CD14-positive monocyte (primary cell): ENCODE measurements around the gene KRTAP5-6. TPM values are rescaled to one million over a fixed set of nuclear protein-coding genes. Genes with fewer than 3 reads are reported as not detected.

Source experiments
- DNase-seq, 3 donors: peaks; one replicate each; pipeline ENCODE4 v3.0.0-alpha.2; 2011 to 2022
- H2AFZ ChIP-seq: 2 replicates; pipeline ENCODE4 v1.6.0; 2012; ENCODE audit warnings: mild to moderate bottlenecking, low read depth, low read length, inconsistent platforms; ENCODE audit not compliant: insufficient read depth, poor library complexity, severe bottlenecking
- H3K27ac ChIP-seq, 2 donors: 1 replicate in 1 of 2; 2 replicates in 1 of 2; pipeline ENCODE4 v1.5.1; 2012 to 2013; ENCODE audit warnings: low read length in 2 of 2, control low read depth in 1 of 2, inconsistent platforms in 1 of 2, low read depth in 1 of 2, mild to moderate bottlenecking in 1 of 2
- H3K27me3 ChIP-seq, 2 donors: one replicate each; pipeline versions ENCODE4 v1.6.0 to v1.6.1; 2011 to 2013; ENCODE audit warnings: low read length in 2 of 2; ENCODE audit not compliant: control insufficient read depth in 2 of 2, insufficient read depth in 2 of 2
- H3K36me3 ChIP-seq, 2 donors: replicated peaks in 1 of 2; 1 replicate in 1 of 2; 2 replicates in 1 of 2; pipeline versions ENCODE4 v1.5.1 to v1.6.1; 2012 to 2013; ENCODE audit warnings: low read length in 2 of 2, control low read depth in 1 of 2, inconsistent platforms in 1 of 2, mild to moderate bottlenecking in 1 of 2; ENCODE audit not compliant: insufficient read depth in 2 of 2, control insufficient read depth in 1 of 2
- H3K4me1 ChIP-seq, 2 donors: 1 replicate in 1 of 2; 2 replicates in 1 of 2; pipeline versions ENCODE4 v1.5.1 to v1.6.1; 2012 to 2013; ENCODE audit warnings: low read length in 2 of 2, control low read depth in 1 of 2, inconsistent platforms in 1 of 2, mild to moderate bottlenecking in 1 of 2, moderate library complexity in 1 of 2; ENCODE audit not compliant: insufficient read depth in 2 of 2, control insufficient read depth in 1 of 2
- H3K4me2 ChIP-seq: replicated peaks from 2 replicates; pipeline ENCODE3; 2012; ENCODE audit warnings: low read length, moderate library complexity, mild to moderate bottlenecking; ENCODE audit not compliant: poor library complexity, severe bottlenecking; ENCODE audit errors: extremely low read depth
- H3K4me3 ChIP-seq, 3 experiments: fragments of 200-600 bp in 1 of 3; sonication (generic) in 1 of 3; replicated peaks in 1 of 3; 1 replicate in 2 of 3; 2 replicates in 1 of 3; pipeline ENCODE4 v1.5.1; 2011 to 2013; ENCODE audit warnings: low read length in 3 of 3, mild to moderate bottlenecking in 3 of 3, control low read depth in 2 of 3, low read depth in 2 of 3, inconsistent platforms in 1 of 3, moderate library complexity in 1 of 3
- H3K79me2 ChIP-seq: 2 replicates; pipeline ENCODE4 v1.6.0; 2012; ENCODE audit warnings: mild to moderate bottlenecking, control low read depth, inconsistent platforms, low read length, moderate library complexity; ENCODE audit not compliant: insufficient read depth
- H3K9ac ChIP-seq: 2 replicates; pipeline ENCODE4 v1.6.0; 2017; ENCODE audit warnings: low read length, mild to moderate bottlenecking; ENCODE audit not compliant: insufficient read depth, poor library complexity, severe bottlenecking
- H3K9me3 ChIP-seq, 2 donors: replicated peaks in 1 of 2; 1 replicate in 1 of 2; 2 replicates in 1 of 2; pipeline versions ENCODE4 v1.5.1 to v1.6.1; 2012 to 2013; ENCODE audit warnings: low read length in 2 of 2, control low read depth in 1 of 2; ENCODE audit not compliant: control insufficient read depth in 1 of 2, insufficient read depth in 1 of 2
- H4K20me1 ChIP-seq: 2 replicates; pipeline ENCODE4 v1.6.0; 2012; ENCODE audit warnings: mild to moderate bottlenecking, low read length, control low read depth, moderate library complexity; ENCODE audit not compliant: insufficient read depth
- H3K27ac Mint-ChIP-seq, 7 donors: one replicate each; pipeline ENCODE4 v1.8.0; 2020; ENCODE audit warnings: mild to moderate bottlenecking in 7 of 7, mixed read lengths in 7 of 7, moderate library complexity in 6 of 7, inconsistent platforms in 2 of 7
- H3K27me3 Mint-ChIP-seq, 3 donors: one replicate each; pipeline ENCODE4 v1.8.0; 2021 to 2022; ENCODE audit warnings: low read depth in 3 of 3, mild to moderate bottlenecking in 3 of 3, mixed read lengths in 3 of 3, moderate library complexity in 3 of 3, inconsistent platforms in 1 of 3
- H3K36me3 Mint-ChIP-seq, 2 donors: one replicate each; pipeline ENCODE4 v1.8.0; 2020; ENCODE audit warnings: mixed read lengths in 2 of 2, inconsistent platforms in 1 of 2, mild to moderate bottlenecking in 1 of 2
- H3K4me1 Mint-ChIP-seq: one replicate; pipeline ENCODE4 v1.8.0; 2020; ENCODE audit warnings: mild to moderate bottlenecking, mixed read lengths
- H3K4me3 Mint-ChIP-seq, 2 donors: one replicate each; pipeline ENCODE4 v1.8.0; 2020; ENCODE audit warnings: mild to moderate bottlenecking in 2 of 2, mixed read lengths in 2 of 2, moderate library complexity in 1 of 2
- H3K9me3 Mint-ChIP-seq, 7 donors: one replicate each; pipeline ENCODE4 v1.8.0; 2020 to 2022; ENCODE audit warnings: mixed read lengths in 7 of 7, mild to moderate bottlenecking in 6 of 7, moderate library complexity in 6 of 7, inconsistent platforms in 2 of 7
- WGBS: methylation state at CpG from one replicate; pipeline ENCODE4 v1.1.5; 2013; ENCODE audit warnings: missing lambda C conversion rate; ENCODE audit not compliant: insufficient coverage; 5-methylcytosine and 5-hydroxymethylcytosine counted together
- intact Hi-C, 2 donors: fragments of 100-400 bp; cut with micrococcal nuclease; formaldehyde crosslinking; loops; one replicate each; pipeline versions ENCODE4 v1.15.0 to v1.15.1; 2023
- polyA plus RNA-seq, 3 donors: library from polyadenylated mRNA; depleted of rRNA in 1 of 3; unstranded in 2 of 3; stranded (reverse) in 1 of 3; fragments of 300-500 nt in 2 of 3; fragments of >200 nt in 1 of 3; fragmentation: Illumina TruSeq in 2 of 3; gene quantifications; 1 replicate in 2 of 3; 2 replicates in 1 of 3; pipeline ENCODE4 v1.2.3, GENCODE V29; 2012 to 2021
- TF ChIP-seq, protein P1 (sequence below): fragments of 200-600 bp; IDR thresholded peaks from one replicate; pipeline ENCODE4 v1.8.0; 2022; ENCODE audit warnings: antibody characterized with exemption, mild to moderate bottlenecking

The KRTAP5-6 gene
- polyA plus RNA-seq, 3 donors: not detected

DNA sequence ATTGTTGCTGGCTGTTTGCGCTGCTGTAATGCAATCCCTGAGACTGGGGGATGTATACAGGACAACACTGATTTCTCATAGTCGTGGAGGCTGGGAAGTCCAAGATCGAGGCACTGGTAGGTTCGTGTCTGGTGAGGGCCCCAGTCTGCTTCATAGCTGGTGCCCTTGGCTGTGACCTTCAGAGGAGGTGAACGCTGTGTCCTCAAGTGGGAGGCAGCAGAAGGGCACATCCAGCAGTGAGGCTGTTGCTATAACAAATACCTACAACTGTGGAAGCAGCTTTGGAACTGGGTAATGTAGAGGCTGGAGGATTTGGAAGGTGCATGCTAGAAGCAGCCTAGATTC lies 46.1 kb upstream of the KRTAP5-6 start:
- TF ChIP-seq, protein P1, sequence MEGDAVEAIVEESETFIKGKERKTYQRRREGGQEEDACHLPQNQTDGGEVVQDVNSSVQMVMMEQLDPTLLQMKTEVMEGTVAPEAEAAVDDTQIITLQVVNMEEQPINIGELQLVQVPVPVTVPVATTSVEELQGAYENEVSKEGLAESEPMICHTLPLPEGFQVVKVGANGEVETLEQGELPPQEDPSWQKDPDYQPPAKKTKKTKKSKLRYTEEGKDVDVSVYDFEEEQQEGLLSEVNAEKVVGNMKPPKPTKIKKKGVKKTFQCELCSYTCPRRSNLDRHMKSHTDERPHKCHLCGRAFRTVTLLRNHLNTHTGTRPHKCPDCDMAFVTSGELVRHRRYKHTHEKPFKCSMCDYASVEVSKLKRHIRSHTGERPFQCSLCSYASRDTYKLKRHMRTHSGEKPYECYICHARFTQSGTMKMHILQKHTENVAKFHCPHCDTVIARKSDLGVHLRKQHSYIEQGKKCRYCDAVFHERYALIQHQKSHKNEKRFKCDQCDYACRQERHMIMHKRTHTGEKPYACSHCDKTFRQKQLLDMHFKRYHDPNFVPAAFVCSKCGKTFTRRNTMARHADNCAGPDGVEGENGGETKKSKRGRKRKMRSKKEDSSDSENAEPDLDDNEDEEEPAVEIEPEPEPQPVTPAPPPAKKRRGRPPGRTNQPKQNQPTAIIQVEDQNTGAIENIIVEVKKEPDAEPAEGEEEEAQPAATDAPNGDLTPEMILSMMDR: no peak
- Mint-ChIP-seq H3K27me3 (peaks cover 14 to 34% (median 19%) of the 10 kb centered on the region in 3 donors), H3K36me3 (no peaks in the 10 kb centered on the region), H3K9me3 (no peaks in the 10 kb centered on the region), H3K27ac (no peak overlapping the region), H3K4me1 (peaks cover 3% of the 10 kb centered on the region), H3K4me3 (no peak overlapping the region)
- H3K36me3 ChIP-seq: no peaks in the 10 kb centered on the region
- no peaks in the 10 kb centered on the region for H3K4me1 ChIP-seq
- H3K9me3 ChIP-seq: no peaks in the 10 kb centered on the region
- 71% methylated on average over 5 of the region's 5 CpGs for WGBS
- intact Hi-C loops: loop anchor here (5.0 kb wide), 2 partner anchors 41 to 506 kb away; no protein-coding TSS in a partner anchor
- H3K27ac ChIP-seq: no peak overlapping the region
- H3K9ac ChIP-seq: no peak overlapping the region
- H2AFZ ChIP-seq: no peak overlapping the region
- H3K4me2 ChIP-seq: no peak overlapping the region
- no peak overlapping the region for H3K4me3 ChIP-seq
- H3K27me3 ChIP-seq: peaks cover 0 to 18% of the 10 kb centered on the region in 2 donors
- no peaks in the 10 kb centered on the region for H3K79me2 ChIP-seq
- DNase-seq: no peak
- no peaks in the 10 kb centered on the region for H4K20me1 ChIP-seq

DNA sequence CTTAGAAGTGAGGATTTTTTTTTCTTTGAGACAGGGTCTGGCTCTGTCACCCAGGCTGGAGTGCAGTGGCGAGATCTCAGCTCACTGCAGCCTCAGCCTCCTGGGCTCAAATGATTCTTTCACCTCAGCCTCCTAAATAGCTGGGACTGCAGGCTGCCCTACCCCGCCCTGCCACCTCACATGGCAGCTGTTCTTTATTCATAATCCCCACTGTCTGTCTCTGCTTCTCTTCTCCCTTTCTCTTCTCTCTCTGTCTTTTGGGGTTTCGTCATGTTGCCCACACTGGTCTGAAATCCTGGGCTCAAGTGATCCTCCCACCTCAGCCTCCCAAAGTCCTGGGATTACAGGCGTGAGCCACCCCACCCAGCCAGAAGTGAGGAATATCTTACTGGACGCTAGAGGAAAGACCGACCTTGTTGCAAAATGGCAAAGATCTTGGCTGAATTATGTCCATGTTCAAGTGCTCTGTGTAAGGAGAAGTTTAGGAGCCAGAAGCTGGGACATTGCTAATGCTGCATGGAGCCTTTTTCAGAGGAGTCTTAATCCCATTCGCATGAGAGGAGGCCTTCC lies 45.5 kb upstream of the KRTAP5-6 start:
- no peak overlapping the region for H2AFZ ChIP-seq
- H3K27ac Mint-ChIP-seq: peak overlapping the region in 1 of 7 donors; percentile 18
- H3K4me3 ChIP-seq: no peak overlapping the region
- TF ChIP-seq, protein P1: no peak
- DNase-seq: no peak
- no peak overlapping the region for H3K9ac ChIP-seq
- H3K4me2 ChIP-seq: no peak overlapping the region
- peaks cover 0 to 18% of the 10 kb centered on the region in 2 donors for H3K27me3 ChIP-seq
- peak overlapping the region in 1 of 2 donors; percentile 40 for H3K4me3 Mint-ChIP-seq
- H3K9me3 Mint-ChIP-seq: no peaks in the 10 kb centered on the region
- no peaks in the 10 kb centered on the region for H3K36me3 Mint-ChIP-seq
- peaks cover 14 to 32% (median 14%) of the 10 kb centered on the region in 3 donors for H3K27me3 Mint-ChIP-seq
- no peak overlapping the region for H3K27ac ChIP-seq
- intact Hi-C loops: loop anchor here (5.0 kb wide), 2 partner anchors 41 to 506 kb away; no protein-coding TSS in a partner anchor
- H3K4me1 ChIP-seq: no peaks in the 10 kb centered on the region
- no peaks in the 10 kb centered on the region for H3K79me2 ChIP-seq
- H4K20me1 ChIP-seq: no peaks in the 10 kb centered on the region
- 88% methylated on average over 5 of the region's 7 CpGs for WGBS
- H3K4me1 Mint-ChIP-seq: peaks cover 3% of the 10 kb centered on the region
- no peaks in the 10 kb centered on the region for H3K36me3 ChIP-seq
- no peaks in the 10 kb centered on the region for H3K9me3 ChIP-seq
